IPS-NIHi11 (cell line): ENCODE results near the gene HSF5.

Source experiments
- DNase-seq: peaks from one replicate; pipeline ENCODE4 v3.0.0; 2012; ENCODE audit warnings: mixed read lengths, low spot score

The HSF5 gene, protein sequence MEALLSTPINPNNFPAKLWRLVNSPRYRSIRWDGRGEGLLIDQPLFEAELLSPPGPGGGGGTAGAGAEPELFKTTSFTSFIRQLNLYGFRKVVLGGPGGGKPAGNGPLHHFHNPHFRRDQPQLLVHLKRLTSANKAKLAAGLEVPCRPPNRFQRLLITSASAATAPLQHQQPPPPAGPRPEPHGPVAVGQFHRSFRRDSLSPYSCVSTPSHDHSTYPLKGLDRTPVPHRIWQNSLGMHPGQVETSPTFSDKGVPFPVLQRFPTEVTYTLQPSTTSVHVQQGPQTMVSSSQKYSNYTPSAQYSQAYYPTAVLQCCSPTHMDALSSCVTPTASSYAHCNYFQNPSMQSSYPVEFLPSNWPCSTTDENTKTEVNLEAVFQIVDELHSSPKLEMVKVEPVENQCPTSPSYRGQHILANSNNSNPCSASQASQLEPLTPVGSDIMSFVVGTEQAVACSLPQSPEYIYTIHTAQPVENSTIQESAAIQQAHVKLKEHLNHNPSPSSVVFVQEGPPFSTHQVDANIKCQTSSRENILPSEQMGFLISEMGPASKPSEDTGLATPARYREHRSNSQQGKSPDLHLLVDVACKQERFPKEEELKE

DNA sequence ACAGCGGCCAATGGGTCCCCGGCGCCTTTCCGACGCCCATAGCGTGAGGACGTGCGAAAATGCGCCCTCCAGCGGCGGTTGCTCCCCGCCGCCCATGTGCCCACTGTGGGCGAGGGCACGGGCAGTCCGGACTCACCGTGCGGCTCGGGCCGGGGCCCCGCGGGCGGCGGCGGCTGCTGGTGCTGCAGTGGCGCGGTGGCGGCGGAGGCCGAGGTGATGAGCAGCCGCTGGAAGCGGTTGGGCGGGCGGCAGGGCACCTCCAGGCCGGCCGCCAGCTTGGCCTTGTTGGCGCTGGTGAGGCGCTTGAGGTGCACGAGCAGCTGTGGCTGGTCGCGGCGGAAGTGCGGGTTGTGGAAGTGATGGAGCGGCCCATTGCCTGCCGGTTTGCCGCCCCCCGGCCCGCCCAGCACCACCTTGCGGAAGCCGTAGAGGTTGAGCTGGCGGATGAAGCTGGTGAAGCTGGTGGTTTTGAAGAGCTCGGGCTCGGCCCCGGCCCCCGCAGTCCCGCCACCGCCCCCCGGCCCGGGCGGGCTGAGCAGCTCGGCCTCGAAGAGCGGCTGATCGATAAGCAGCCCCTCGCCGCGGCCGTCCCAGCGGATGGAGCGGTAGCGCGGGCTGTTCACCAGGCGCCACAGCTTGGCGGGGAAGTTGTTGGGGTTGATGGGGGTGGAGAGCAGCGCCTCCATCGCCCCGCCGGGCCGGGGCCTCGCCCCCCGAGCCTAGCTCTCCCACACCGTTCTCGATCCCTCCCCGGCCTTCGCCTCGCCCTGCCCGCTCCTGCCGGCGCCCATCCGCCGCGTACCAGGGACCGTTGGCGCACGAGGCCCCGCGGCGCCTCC, at the start of gene HSF5:
HSF5 (minus strand) TSS at position 820 of the 839 bp plus-strand sequence; CDS start at position 686, 134 bp downstream.
- DNase-seq = peak; percentile 46

DNA sequence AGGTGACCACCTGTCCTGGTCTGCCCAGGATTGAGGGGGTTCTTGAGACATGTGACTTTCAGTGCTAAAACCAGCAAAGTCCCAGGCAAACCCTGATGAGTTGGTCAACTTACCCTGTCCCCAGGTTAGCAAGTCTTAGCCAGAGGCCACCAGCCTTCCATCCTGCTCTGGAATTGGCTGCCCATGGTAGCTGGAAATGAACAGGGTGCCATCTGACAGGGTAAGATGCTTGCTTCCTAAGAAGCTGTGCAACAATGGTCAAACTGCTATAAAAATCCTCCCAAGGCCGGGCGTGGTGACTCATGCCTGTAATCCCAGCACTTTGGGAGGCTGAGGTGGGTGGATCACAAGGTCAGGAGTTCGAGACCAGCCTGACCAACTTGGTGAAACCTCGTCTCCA, 49.1 kb upstream of the HSF5 start:
- DNase-seq = no peak

DNA sequence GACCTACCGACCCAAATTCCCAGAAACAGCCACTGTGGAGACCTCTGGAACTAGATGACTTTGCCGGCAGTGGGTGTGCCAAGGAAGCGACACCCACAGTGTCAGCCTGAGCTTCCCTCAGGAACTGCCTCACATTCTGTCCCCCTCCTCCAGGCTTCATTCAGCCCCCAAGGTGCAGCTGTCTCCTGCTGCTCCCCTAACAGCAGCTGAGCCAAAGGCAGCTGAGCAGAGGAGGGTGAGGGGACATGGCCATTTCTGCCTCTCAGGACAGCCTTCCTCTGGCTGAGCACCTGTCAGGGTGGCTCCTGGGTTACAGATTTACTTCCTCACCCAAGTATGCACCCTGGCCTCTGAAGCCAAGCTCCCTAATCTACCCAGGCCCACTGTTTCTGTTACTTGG, 48.3 kb upstream of the HSF5 start:
- DNase-seq = no peak

DNA sequence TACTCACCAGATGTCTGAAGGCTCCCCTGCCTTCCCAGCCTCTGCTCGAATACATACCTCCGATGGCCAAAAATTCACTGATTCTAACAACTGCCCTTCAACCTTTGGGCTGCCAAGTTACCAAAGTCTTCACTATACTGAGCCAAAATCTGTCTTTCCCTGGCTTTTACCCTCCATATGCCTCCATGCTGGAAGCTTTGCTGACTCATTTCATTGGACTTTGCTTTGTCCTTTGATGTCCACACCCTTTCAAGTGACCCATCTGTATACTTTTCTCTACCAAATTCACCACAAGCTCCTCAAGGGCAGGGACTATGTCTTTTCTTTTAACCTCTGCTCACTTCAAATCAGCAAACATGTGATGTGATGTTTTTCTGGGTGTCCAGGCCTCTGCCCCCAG, 47.2 kb upstream of the HSF5 start:
- no peak for DNase-seq

DNA sequence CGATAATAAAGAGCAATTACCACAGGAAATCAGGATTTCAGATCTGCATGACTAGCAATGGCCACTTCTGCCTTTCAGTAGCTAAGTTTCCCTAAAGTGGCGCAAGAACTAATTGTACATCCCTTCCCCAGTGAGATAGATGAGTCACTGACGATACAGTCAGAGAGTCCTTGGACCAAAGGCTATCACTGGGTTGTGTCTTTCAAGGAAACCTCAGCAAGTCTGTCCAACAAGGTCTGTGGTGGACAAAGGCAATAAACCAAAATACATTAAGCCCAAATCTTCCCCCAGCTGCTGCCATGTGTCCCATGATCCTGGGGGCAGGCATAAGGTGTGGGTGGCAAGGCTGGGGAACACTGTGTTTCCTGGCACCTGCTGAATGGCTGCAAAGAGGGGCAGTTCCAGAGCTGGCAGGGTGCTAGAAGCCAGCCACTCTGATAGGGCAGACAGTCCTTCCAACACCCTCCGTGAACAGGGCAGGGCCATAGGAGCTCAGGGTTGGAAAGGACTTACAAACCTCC, 46.8 kb upstream of the HSF5 start:
- DNase-seq = no peak

DNA sequence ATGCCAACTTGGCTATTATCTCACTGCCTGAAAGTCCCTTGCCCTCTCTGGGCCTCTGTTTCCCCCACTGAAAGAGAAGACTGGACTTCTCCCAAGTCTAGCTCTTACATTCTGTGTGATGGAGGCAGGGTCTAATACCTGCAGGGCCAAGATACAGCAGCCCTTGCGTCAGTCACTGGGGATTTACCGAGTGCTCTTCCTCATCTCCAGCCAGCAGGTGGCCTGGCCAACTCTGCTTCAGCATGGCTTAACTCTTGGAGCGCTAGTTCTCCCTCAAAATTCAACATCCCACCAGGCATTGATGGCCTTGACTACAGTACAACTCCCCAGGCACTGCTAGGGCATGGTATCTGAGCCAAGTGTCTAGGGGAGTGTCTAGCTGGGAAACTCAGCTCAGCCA, 46.1 kb upstream of the HSF5 start:
- DNase-seq = peak; percentile 35

DNA sequence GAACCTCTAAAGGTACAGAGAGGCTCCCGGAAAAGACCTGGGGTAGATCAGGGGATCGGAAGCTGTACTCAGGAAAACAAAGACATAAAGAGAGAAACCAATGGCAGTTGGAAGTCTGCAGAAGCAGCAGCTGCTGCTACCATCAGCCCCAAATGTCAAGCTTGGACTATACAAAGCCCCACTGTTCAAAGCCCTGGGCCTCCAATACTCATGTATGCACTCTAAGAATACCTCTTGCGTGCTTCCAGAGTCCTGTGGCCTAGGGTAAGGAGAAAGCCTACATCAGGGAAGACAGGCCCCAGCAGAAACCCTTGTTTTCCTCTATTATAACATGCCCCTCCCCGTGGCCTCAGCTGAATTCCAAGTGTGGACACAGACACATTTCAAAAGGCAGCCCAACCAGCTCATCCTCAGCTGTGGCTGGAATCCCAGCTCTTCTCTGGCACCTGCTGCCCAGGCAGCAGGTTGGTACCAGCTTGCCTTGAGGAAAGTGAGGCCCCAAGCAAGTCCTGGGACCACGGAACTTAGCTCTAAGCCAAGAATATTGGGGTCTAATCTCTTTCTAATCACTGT, 45.5 kb upstream of the HSF5 start:
- no peak for DNase-seq

DNA sequence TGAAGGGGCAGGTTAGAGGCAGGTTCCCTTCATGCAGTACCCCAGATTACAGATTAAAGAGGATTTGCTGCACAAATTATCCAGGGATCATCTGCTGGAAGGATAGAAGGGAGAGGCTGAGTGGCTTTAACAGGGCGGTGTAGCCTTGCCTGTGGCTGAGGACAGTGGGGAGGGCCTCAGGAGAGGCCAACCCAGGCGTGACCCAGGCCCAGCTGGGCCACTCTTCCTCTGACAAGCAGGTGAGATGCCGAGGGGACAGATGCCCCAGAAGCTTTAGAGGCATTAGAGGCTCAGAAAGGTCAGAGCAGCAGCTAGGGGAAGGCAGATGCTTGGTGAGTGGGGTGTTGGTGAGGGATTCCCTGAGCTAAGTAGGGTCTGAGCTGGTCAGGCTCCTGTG, 44.3 kb upstream of the HSF5 start:
- DNase-seq = no peak

DNA sequence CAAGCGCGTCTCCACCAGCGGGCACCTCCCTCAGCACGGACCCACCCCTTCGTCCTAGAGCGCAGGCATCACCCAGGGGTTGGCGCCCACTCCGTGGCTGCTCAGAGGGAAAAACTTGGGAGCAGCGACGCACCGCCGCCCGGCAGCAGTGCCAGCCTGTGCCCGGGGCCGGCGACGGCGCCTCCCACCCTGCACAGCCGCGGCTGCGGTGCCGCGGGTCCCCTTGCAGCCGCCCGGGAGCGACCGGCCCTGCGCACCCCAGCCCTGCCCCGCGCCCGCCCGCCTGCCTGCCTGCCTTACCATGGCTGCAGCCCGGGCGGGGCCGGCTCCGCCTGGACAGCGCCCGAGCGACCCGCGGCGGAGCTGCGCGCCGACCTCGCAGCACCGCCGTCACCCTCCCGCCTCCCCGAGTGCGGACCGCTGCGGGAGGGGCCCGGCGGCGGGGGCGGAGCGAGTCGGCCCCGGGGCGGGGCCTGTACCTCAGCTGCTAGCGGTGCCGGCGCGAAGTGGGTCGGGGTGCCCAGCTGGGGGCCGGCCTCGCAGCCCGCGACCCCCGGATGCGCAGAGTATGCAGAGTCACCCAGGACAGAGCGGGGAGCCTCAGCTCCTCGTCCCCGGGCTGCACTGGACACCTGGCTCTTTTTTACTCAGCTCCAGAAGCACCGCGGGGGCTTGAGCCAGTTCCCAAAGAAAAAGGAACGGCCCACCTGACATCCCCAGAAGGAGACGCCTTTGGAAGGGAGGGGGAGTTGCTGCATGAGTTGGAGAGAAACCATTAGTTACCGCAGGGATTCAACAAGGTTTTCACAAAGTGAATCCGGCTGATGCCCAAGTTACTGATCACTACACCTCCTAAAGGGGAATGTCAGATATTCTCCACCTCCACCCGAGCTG, 43.7 kb upstream of the HSF5 start:
- peak; percentile 93 for DNase-seq

DNA sequence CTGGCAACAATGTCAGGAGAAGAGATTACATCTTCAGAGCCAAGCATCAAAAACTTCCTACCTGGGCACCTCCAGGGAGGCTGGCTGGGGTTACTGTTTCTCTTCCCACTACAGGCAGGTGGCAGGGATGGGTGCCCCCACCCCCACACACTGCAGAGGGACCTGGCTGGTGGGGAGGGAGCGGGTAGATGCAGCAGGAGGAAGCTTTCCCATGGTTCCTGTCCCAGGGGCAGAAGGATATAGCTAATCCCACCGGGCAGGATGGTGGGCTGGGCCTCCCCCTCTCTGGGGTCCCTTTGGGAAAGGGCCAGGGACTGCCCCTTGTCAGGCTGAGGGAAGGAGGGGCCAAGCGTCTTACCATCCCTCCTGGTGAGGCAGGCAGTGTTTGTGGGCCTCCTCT, 42.9 kb upstream of the HSF5 start:
- peak; percentile 41 for DNase-seq

DNA sequence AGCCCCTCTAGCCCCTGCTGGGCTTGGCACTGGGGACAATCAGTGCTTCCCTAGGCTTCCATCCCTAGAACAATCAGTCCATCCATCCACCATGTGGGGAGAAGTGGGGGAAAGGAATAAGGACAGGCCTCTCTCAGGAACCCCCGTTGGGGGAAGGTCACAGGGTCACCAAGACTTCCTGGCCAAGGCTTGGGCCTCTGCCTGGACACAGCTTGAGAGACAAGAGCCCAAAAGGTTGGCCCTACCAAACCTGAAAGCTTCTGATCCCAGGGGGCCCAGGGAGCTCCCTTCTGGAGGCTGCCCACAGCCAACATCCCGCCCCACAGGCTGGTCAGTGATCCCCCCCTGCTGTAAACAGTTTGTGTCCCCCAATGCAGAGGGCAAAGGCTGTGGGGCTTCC, 42.4 kb upstream of the HSF5 start:
- no peak for DNase-seq

DNA sequence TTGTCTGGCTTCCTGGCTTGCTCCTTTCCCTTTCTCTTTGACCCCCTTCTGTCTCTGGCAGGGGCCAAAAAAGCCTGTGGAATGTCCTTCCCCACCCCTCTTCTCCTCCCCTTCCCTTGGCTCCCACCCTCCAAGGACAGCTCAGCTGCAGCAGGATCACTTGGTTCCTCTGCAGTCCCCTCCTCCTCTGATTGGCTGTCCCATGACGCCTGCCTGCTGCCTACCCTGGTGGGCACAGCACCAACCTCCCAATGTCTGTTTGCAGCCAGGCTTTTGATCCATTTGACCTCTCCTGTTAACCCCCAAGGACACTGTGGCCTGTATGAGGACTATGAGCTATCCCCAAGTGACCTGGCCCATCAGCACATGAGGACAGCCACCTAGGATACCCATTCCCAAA, 41.1 kb upstream of the HSF5 start:
- DNase-seq = no peak

DNA sequence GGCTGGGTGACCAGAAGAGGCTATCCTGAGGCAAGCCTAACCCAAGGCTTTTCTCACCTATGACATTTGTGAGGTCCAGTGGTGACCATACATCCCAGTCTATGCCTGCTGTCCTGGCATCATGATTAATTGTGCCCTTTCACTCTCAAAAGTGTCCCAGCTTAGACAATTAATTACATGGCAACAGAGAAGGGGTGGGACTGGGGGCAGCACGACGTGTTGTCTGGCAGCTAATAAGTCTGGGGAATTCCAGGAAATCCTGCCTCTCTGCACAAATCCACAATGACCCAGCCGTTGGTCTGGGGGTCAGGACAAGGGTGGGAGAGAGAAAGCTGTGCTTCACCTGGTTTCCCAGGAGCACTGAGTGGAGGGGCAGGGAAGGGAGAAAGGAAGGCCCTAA, 40.2 kb upstream of the HSF5 start:
- DNase-seq = no peak

DNA sequence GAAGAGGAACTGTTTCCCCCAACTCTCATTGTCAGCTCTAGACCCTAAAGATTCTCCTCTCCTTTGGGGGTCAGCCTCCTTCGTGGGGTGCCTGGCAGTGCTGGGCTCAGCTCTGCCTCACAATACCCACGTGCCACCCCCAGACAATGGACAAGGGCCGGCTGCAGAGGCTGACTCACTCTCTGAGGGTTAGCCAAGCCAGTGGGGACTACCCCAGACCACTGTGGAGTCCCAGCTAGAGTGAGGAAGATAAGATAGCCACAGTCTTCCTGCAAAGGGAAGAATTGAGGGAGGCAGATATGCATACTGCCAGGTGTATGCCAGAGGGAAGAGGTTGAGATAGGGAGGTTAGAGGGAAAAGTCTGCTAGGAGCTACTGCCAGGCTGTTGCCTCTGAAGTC, 39.7 kb upstream of the HSF5 start:
- DNase-seq = no peak

DNA sequence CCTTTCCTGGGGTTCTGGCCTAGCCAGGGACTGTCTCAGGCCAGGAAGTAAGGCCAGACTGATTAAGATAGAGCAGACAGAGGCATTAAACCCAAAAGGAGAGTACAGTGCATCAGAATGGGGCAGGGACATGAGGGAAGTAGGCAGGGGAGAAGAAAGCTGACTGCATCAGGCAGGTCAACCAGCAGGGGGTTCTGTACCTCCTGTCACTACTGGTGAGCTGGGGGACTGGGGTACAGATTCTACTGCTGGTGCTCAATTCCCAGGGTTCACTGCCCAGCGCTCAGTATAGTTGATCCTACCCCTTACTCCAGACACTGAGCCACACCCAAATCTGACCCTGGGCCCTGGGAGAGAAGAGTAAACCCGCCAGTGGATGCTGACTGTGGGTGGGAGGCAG, 39.1 kb upstream of the HSF5 start:
- no peak for DNase-seq

DNA sequence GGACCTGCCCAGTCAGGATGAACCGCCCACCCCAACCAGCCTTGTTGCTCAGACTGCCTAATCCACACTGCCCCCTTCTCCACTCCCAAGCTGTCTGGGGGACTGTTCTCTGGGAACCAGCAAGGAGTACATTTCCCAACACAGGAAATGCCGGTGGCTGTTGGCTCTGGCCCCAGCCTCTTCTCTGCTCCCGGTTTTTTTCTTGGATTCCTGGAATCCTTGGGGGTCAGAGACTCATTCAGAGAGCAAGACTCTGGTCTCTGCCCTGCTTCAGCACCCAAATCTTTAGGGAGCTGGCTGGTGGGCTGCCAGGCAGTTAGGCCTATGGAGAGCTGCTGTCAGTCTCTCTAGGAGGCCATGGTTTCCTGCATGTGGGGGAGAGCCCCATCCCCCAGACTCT, 37.0 kb upstream of the HSF5 start:
- DNase-seq = no peak

DNA sequence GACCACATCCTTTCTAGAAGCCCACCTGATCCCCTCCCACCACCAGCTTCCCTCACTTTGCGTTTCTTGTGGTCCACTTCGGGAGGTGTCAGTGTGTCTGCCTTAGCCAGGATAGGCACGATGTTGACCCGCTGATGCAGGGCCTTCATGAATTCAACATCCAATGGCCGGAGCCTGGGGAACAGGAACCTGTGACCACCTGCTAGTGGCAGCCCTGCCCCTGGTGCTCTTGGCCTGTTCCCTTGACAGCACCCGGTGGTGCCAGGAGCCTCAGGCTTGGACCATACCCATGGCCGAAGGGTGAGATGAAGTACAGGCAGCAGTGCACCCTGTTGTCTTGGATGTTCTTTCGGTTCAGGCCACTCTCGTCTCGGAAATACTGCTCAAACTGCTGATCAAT, 33.5 kb upstream of the HSF5 start:
- no peak for DNase-seq

DNA sequence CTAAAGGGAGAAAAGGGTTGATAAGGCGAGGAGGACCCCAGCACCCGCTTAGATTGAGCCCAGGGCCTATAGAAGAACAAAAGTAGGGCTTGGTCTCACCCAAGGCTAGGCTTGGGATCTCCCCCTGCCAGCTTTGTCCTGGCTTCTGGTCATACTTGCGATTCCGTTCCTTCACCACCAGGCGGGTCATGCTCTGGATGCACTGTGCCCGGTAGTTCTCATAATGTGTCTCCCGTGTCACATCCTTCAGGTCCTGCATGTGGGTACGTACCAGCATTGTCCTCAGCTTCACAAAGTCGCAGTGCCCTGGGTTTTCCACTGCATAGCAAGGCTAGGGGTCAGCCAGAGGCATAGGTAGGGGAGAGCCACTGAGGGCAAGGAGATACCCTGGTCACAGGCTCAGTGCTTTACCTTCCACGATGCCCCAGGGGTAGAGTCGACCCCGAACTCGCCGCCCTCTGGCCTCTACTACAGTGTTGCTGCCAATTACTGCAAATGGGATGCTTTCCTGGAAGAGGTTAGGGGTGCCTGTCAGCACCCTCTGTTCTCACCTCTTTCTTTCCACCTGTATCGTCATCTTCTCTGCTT, 32.7 kb upstream of the HSF5 start:
- DNase-seq = peak; percentile 38

DNA sequence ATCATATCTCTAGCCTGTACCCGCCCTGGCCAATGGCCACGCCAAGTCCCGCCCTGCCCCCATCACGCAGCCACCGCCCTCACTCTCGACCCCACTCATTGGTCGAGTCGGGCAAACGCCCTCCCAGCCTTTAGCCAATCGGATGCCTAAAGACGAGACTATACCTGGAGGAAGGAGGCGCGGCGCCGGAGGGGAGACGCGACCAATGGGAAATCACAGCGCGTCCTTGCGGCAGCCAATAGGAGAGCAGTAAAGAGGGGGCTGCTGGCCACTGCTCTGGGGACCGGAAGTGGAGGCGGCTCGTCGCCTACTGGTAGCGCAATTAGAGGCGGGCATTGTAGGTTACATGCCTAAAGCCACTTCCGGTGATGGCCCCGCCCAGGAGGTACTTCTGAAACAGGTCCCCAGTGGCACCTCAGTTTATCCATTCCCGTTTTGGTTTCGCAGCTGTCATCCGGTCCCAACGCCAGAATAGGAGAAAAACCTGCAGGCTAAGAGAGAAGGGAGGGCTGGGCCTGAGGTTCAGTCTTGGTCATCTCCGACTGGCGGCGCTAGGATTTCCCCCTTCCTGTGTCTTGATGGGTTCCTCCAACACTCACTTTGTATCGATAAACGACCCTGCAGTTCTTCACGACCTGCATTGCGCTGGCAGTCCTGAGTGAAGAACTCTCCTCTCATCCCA, 29.9 kb upstream of the HSF5 start:
- peak; percentile 93 for DNase-seq

DNA sequence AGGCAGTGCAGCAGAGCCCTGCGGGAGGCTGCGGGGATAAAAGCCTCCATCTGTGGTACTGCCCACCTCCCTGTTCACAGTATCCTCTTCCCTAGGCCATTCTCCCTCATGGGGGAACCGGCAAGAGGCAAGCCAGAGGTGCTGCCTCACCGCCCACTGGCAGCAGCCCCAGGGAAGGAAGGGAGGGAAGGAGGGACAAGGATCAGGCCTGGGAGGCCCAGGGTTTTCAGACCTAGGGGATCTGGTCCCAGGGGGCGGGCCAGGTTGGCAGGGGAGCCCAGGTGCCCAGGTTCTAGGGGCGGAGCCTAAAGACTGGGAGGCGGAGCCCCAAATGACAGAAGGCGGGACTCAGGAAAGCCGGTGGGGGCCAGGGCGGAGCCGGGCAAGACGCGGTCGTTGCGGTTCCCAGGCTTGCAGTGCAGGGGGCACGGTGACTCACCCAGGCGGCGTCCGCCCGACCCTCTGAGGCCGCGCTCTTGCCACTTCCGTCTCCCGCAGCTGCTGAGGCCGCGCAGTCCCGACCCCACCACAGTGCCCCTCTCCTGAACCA, 29.2 kb upstream of the HSF5 start:
- no peak for DNase-seq
